GM19372 (cell line): Measurements from ENCODE around the gene TM2D1.
"Not testable (repeated sequence)": the region's sequence is repeated elsewhere in the genome, so short reads cannot be mapped to it uniquely, and the experiment has no call there.

ENCODE experiments used
- ATAC-seq: cut with Tn5 transposase; IDR thresholded peaks from one replicate; pipeline ENCODE4 v1.9.1; 2021; ENCODE audit warnings: mild to moderate bottlenecking, low read depth, moderate library complexity; ENCODE audit not compliant: unreplicated experiment

TM2D1 gene

GRCh38 chr1:61724506-61724812 lies 482 bp downstream of the TM2D1 start:
- no peak for ATAC-seq

GRCh38 chr1:61718996-61719663 lies 5.8 kb downstream of the TM2D1 start:
- ATAC-seq, result not testable (repeated sequence)

GRCh38 chr1:61711969-61712368 lies 13.0 kb downstream of the TM2D1 start:
- ATAC-seq, result no peak

- ATAC-seq, result not testable (repeated sequence)
Measured at GRCh38 chr1:61711257-61711656, 13.7 kb downstream of the TM2D1 start.

- ATAC-seq, result no peak
Measured at GRCh38 chr1:61709908-61710289, 15.0 kb downstream of the TM2D1 start.

- no peak for ATAC-seq
Measured at GRCh38 chr1:61708953-61709907, 15.7 kb downstream of the TM2D1 start.

- ATAC-seq, result no peak
Measured at GRCh38 chr1:61699911-61700851, 24.8 kb downstream of the TM2D1 start.

GRCh38 chr1:61692155-61692800 lies 32.7 kb downstream of the TM2D1 start:
- ATAC-seq, result no peak

GRCh38 chr1:61687901-61688300 lies 37.0 kb downstream of the TM2D1 start:
- ATAC-seq, result no peak

- no peak for ATAC-seq
Measured at GRCh38 chr1:61682891-61683290, 42.0 kb downstream of the TM2D1 start.

- no peak for ATAC-seq
Measured at GRCh38 chr1:61680500-61680899, 44.4 kb downstream of the TM2D1 start.

GRCh38 chr1:61676881-61677280 lies 48.1 kb downstream of the TM2D1 start:
- not testable (repeated sequence) for ATAC-seq

GRCh38 chr1:61674221-61674620 lies 50.7 kb downstream of the TM2D1 start:
- no peak for ATAC-seq

- no peak for ATAC-seq
Measured at GRCh38 chr1:61672376-61672775, 52.6 kb downstream of the TM2D1 start.

- ATAC-seq, result no peak
Measured at GRCh38 chr1:61670445-61670844, 54.5 kb downstream of the TM2D1 start.

GRCh38 chr1:61670016-61670415 lies 54.9 kb downstream of the TM2D1 start:
- ATAC-seq, result no peak

- ATAC-seq, result no peak
Measured at GRCh38 chr1:61659061-61659460, 65.9 kb downstream of the TM2D1 start.

- no peak for ATAC-seq
Measured at GRCh38 chr1:61655453-61655852, 69.5 kb downstream of the TM2D1 start.

- no peak for ATAC-seq
Measured at GRCh38 chr1:61654067-61654466, 70.9 kb downstream of the TM2D1 start.

GRCh38 chr1:61648983-61649742 lies 75.8 kb downstream of the TM2D1 start:
- no peak for ATAC-seq
